HG02981 (cell line): ENCODE measurements around the gene FOXK1.
"Not testable (repeated sequence)": the region's sequence is repeated elsewhere in the genome, so short reads cannot be mapped to it uniquely, and the experiment has no call there.

ENCODE experiments used
- ATAC-seq: cut with Tn5 transposase; IDR thresholded peaks from one replicate; pipeline ENCODE4 v1.9.1; 2021; ENCODE audit warnings: mild to moderate bottlenecking, moderate library complexity; ENCODE audit not compliant: unreplicated experiment

Gene FOXK1

GRCh38 chr7:4794591-4795350 is 112.7 kb downstream of the FOXK1 start:
- ATAC-seq = no peak

GRCh38 chr7:4796453-4796852 is 114.4 kb downstream of the FOXK1 start:
- no peak for ATAC-seq

GRCh38 chr7:4797858-4798705 is 116.0 kb downstream of the FOXK1 start:
- ATAC-seq = peak; percentile 70

- no peak for ATAC-seq
These were observed 116.7 kb downstream of the FOXK1 start for GRCh38 chr7:4798706-4799235.

GRCh38 chr7:4799508-4800268 is 117.6 kb downstream of the FOXK1 start:
- ATAC-seq = no peak

- no peak for ATAC-seq
These were observed 118.4 kb downstream of the FOXK1 start for GRCh38 chr7:4800487-4800886.

GRCh38 chr7:4800926-4801838 is 119.1 kb downstream of the FOXK1 start:
- no peak for ATAC-seq

- no peak for ATAC-seq
These were observed 119.7 kb downstream of the FOXK1 start for GRCh38 chr7:4801839-4802231.

- not testable (repeated sequence) for ATAC-seq
These were observed 120.5 kb downstream of the FOXK1 start for GRCh38 chr7:4802577-4802976.

GRCh38 chr7:4803397-4804241 is 121.5 kb downstream of the FOXK1 start:
- no peak for ATAC-seq

- ATAC-seq = no peak
These were observed 123.3 kb downstream of the FOXK1 start for GRCh38 chr7:4805110-4805983.

- no peak for ATAC-seq
These were observed 123.8 kb downstream of the FOXK1 start for GRCh38 chr7:4805984-4806300.

GRCh38 chr7:4806983-4807597 is 125.0 kb downstream of the FOXK1 start:
- ATAC-seq = no peak

- no peak for ATAC-seq
These were observed 125.5 kb downstream of the FOXK1 start for GRCh38 chr7:4807598-4808016.

- no peak for ATAC-seq
These were observed 125.9 kb downstream of the FOXK1 start for GRCh38 chr7:4808026-4808425.

GRCh38 chr7:4808565-4808964 is 126.5 kb downstream of the FOXK1 start:
- no peak for ATAC-seq

- ATAC-seq = no peak
These were observed 127.0 kb downstream of the FOXK1 start for GRCh38 chr7:4809091-4809591.

GRCh38 chr7:4809666-4810065 is 127.6 kb downstream of the FOXK1 start:
- ATAC-seq = no peak
